Stimulated activated CD4-positive, alpha-beta T cell treated with anti-CD3 and anti-CD28 coated beads, TNF-alpha, amount 100 ng/mL, for 4 hours (primary cell): Measurements from ENCODE around the gene C1orf35.

ENCODE experiments used
- DNase-seq, 3 experiments: peaks; one replicate each; pipeline ENCODE4 v3.0.0-alpha.2; 2020; ENCODE audit warnings: low read depth in 3 of 3

C1orf35 gene

GRCh38 chr1:228063251-228064191, 39.6 kb downstream of the C1orf35 start:
- no peak for DNase-seq

- DNase-seq = no peak
These were observed 40.3 kb downstream of the C1orf35 start for GRCh38 chr1:228062812-228063211.

GRCh38 chr1:228062085-228062791, 40.9 kb downstream of the C1orf35 start:
- no peak for DNase-seq

GRCh38 chr1:228061411-228062084, 41.6 kb downstream of the C1orf35 start:
- no peak for DNase-seq

- no peak for DNase-seq
These were observed 42.5 kb downstream of the C1orf35 start for GRCh38 chr1:228060458-228061190.

GRCh38 chr1:228059634-228060457, 43.3 kb downstream of the C1orf35 start:
- peak; percentile 28 to 54 (median 30) for DNase-seq

- DNase-seq = no peak
These were observed 44.0 kb downstream of the C1orf35 start for GRCh38 chr1:228058949-228059633.

GRCh38 chr1:228058172-228058948, 44.8 kb downstream of the C1orf35 start:
- DNase-seq = no peak
